Vagina (tissue), 2 donors: ENCODE measurements around the gene CRYGS. TPM values are rescaled to one million over a fixed set of nuclear protein-coding genes. Genes with fewer than 3 reads are reported as not detected.

Source experiments
- DNase-seq, 2 donors: peaks; one replicate each; pipeline ENCODE4 v3.0.0-alpha.2; 2017; ENCODE audit errors: extremely low spot score in 2 of 2
- H3K27ac ChIP-seq: fragments of 200-600 bp; sonication (generic); one replicate; pipeline ENCODE4 v1.5.1; 2019
- H3K27me3 ChIP-seq: fragments of 200-600 bp; sonication (generic); one replicate; pipeline ENCODE4 v1.5.1; 2019
- H3K36me3 ChIP-seq, 2 donors: fragments of 200-600 bp; sonication (generic); one replicate each; pipeline ENCODE4 v1.5.1; 2017 to 2019
- H3K4me1 ChIP-seq: fragments of 200-600 bp; sonication (generic); one replicate; pipeline ENCODE4 v1.5.1; 2019
- H3K4me3 ChIP-seq, 2 donors: fragments of 200-600 bp; sonication (generic); 1 replicate in 1 of 2; 2 replicates in 1 of 2; pipeline ENCODE4 v1.5.1; 2016 to 2019
- H3K9me3 ChIP-seq: fragments of 200-600 bp; sonication (generic); one replicate; pipeline ENCODE4 v1.5.1; 2019
- CTCF ChIP-seq, 3 experiments: fragments of 450-650 bp in 2 of 3; fragments of 200-600 bp in 1 of 3; sonication (generic) in 1 of 3; IDR thresholded peaks; one replicate each; pipeline ENCODE4 v1.5.1; 2017 to 2019; ENCODE audit warnings: antibody characterized with exemption in 3 of 3, mild to moderate bottlenecking in 2 of 3, moderate library complexity in 2 of 3
- POLR2A ChIP-seq, 2 donors: fragments of 450-650 bp; IDR thresholded peaks; one replicate each; pipeline ENCODE4 v1.6.1; 2017; ENCODE audit warnings: antibody characterized with exemption in 2 of 2, mild to moderate bottlenecking in 2 of 2, moderate library complexity in 2 of 2
- POLR2AphosphoS5 ChIP-seq, 2 donors: sonication (generic); formaldehyde crosslinking; IDR thresholded peaks; one replicate each; pipeline ENCODE4 v1.9.0; 2017; ENCODE audit warnings: antibody characterized with exemption in 2 of 2, mild to moderate bottlenecking in 2 of 2, low read depth in 1 of 2; ENCODE audit not compliant: insufficient read depth in 1 of 2
- intact Hi-C: fragments of 100-400 bp; cut with DNase I; formaldehyde crosslinking; loops from one replicate; pipeline ENCODE4 v1.15.1; 2023
- total RNA-seq: library from RNA; depleted of rRNA; stranded (reverse); fragments of >200 nt; gene quantifications from one replicate; pipeline ENCODE4 v1.2.3, GENCODE V29; 2016

CRYGS gene
- total RNA-seq, 1 donor from 2014 or later = not detected

DNA sequence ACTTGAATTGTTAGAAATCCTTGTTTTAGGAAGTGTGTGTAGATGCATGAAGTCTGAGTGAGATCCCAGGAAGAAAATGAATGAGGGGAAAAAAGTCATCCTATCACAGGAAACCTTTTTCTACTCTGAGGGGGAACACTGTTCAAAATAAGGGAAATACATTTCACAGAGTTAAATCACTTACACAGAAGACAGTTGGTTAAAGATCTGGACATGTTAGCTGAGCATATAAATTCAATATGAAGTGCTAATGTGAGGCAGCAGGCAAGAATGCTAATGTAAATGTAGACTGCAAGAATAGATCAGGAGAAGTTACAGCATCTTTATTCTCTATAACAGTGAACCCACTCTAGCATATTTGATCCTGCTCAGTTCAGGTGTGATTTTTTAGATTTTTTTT is 20.4 kb upstream of the CRYGS start:
- no peak for TF ChIP-seq CTCF (IDR thresholded peaks at IDR 0.05)
- no peak for TF ChIP-seq POLR2A (IDR thresholded peaks at IDR 0.05)
- no peak for TF ChIP-seq POLR2AphosphoS5 (IDR thresholded peaks at IDR 0.05; ENCODE audit: insufficient read depth in 1 of 2, low read depth in 1 of 2)
- Histone ChIP-seq H3K36me3 (no peaks in the 10 kb centered on the region), H3K4me1 (peaks cover 54% of the 10 kb centered on the region), H3K27me3 (no peaks in the 10 kb centered on the region), H3K4me3 (no peak overlapping the region), H3K27ac (no peak overlapping the region), H3K9me3 (no peaks in the 10 kb centered on the region)
- intact Hi-C loops = loop anchor here (10.0 kb wide), 1 partner anchor 460 kb away; the partner anchor contains the start of gene ETV5
- DNase-seq = no peak

DNA sequence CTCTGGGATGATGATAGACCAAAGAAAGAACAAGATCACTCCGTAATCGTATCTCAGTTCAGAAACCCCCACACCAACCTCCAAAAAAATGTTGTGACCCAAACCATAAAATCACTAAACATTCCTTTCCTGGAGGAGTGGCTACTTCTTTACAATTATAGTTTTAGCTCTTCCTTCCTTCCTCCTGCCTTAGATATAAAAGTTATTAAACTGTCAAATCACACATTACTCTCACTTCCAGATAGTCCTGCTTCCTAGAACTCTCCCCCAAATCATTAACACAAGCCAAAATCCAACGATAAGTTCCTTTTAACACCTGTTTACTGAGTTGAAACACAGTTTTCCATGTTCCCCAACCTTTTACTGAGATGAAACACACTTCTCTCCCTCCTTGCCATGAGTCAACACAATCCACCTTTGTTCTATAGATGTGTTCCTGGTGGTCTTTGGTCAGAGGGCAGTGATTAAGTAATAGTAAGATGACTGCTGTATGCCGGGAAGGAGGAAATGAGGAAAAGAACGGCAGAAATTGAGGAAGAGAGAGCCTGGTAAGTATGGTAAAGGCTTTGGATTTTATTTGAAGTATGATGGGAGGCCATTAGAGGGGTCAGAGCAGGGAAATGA is 8.3 kb upstream of the CRYGS start:
- TF ChIP-seq CTCF (IDR thresholded peaks at IDR 0.05) = no peak
- no peak for TF ChIP-seq POLR2A (IDR thresholded peaks at IDR 0.05)
- TF ChIP-seq POLR2AphosphoS5 (IDR thresholded peaks at IDR 0.05; ENCODE audit: insufficient read depth in 1 of 2, low read depth in 1 of 2) = no peak

GRCh38 chr3:186551387-186551786 is 7.2 kb upstream of the CRYGS start:
- TF ChIP-seq CTCF (IDR thresholded peaks at IDR 0.05) (no peak), POLR2AphosphoS5 (IDR thresholded peaks at IDR 0.05; ENCODE audit: insufficient read depth in 1 of 2, low read depth in 1 of 2) (no peak), POLR2A (IDR thresholded peaks at IDR 0.05) (no peak)
- H3K27me3 ChIP-seq = no peaks in the 10 kb centered on the region
- no peak overlapping the region for H3K27ac ChIP-seq
- H3K36me3 ChIP-seq = peaks cover 0 to 44% of the 10 kb centered on the region in 2 donors
- no peaks in the 10 kb centered on the region for H3K9me3 ChIP-seq
- H3K4me3 ChIP-seq = no peak overlapping the region
- intact Hi-C loops = loop anchor here (10.0 kb wide), 1 partner anchor 717 kb away; no protein-coding TSS in a partner anchor
- H3K4me1 ChIP-seq = no peaks in the 10 kb centered on the region
- DNase-seq = no peak

More for the DNA sequence above, 8.3 kb upstream of the CRYGS start:
- no peaks in the 10 kb centered on the region for H3K9me3 ChIP-seq
- no peak for DNase-seq
- no peaks in the 10 kb centered on the region for H3K27me3 ChIP-seq
- no peak overlapping the region for H3K4me3 ChIP-seq
- peaks cover 0 to 52% of the 10 kb centered on the region in 2 donors for H3K36me3 ChIP-seq
- H3K4me1 ChIP-seq = no peaks in the 10 kb centered on the region
- intact Hi-C loops = loop anchor here (10.0 kb wide), 1 partner anchor 718 kb away; no protein-coding TSS in a partner anchor
- no peak overlapping the region for H3K27ac ChIP-seq

- H3K4me3 ChIP-seq = no peak overlapping the region
- TF ChIP-seq CTCF (IDR thresholded peaks at IDR 0.05) (no peak), POLR2AphosphoS5 (IDR thresholded peaks at IDR 0.05; ENCODE audit: insufficient read depth in 1 of 2, low read depth in 1 of 2) (no peak), POLR2A (IDR thresholded peaks at IDR 0.05) (no peak)
- intact Hi-C loops = no loop called here
- H3K9me3 ChIP-seq = no peaks in the 10 kb centered on the region
- no peaks in the 10 kb centered on the region for H3K27me3 ChIP-seq
- no peak overlapping the region for H3K27ac ChIP-seq
- no peaks in the 10 kb centered on the region for H3K4me1 ChIP-seq
- peaks cover 0 to 30% of the 10 kb centered on the region in 2 donors for H3K36me3 ChIP-seq
- no peak for DNase-seq
These were observed 5.3 kb upstream of the CRYGS start for GRCh38 chr3:186549497-186549896.

DNA sequence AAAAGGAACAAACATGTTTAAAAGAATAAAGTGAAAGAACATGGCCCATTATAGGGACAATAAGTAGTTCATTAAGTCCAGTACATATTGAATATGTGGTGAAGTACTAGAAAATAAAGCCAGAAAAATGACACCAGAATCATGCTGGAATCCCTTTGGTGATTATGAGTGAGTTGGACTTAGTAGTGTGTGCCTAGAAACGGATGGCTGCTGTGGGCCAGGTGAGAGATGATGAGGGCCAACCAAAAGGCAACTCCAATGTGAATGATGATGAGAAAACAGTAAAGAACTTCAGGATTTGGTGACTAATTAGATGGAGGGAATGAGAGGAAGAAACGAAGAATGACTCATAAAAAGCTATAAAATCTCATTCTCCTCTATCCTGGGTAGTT is 3.3 kb downstream of the CRYGS start:
- no peak for TF ChIP-seq POLR2A (IDR thresholded peaks at IDR 0.05)
- no peak for TF ChIP-seq POLR2AphosphoS5 (IDR thresholded peaks at IDR 0.05; ENCODE audit: insufficient read depth in 1 of 2, low read depth in 1 of 2)
- no peak for TF ChIP-seq CTCF (IDR thresholded peaks at IDR 0.05)
- Histone ChIP-seq H3K4me1 (no peaks in the 10 kb centered on the region), H3K9me3 (no peaks in the 10 kb centered on the region), H3K36me3 (peaks cover 0 to 4% of the 10 kb centered on the region in 2 donors), H3K27ac (no peak overlapping the region), H3K4me3 (no peak overlapping the region), H3K27me3 (no peaks in the 10 kb centered on the region)
- intact Hi-C loops = loop anchor here (5.0 kb wide), 1 partner anchor 554 kb away; no protein-coding TSS in a partner anchor
- no peak for DNase-seq
